WI38 (cell line): ENCODE measurements around the gene PEPD.

Experiments used
- H3K4me3 ChIP-seq: 2 replicates; pipeline ENCODE4 v1.5.1; 2011; ENCODE audit warnings: low read depth, mild to moderate bottlenecking, control low read depth, low read length
- TF ChIP-seq, protein P1 (sequence below): IDR thresholded peaks from 2 replicates; pipeline ENCODE4 v1.5.1; 2012; ENCODE audit warnings: low read depth, mild to moderate bottlenecking, control low read depth, low read length

PEPD gene

DNA sequence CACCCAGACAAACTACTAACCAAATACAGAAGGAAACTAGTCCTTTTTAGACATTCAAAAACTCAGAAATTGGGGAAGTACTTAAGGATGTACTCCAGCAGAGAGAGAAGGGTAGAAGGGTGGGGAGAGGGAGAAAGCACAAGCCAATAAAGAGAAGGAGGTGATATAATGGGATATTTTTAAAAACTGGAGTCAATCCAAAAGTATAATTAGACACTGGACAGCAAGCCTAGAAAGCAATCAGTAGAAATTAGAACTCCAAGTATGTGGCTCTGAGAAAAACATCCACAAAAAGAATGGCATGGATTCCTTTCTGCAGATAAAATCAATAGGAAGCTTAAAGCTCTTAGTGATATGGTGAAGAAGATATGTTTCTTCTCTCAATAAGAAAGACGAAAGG, 55.8 kb downstream of the PEPD start:
- TF ChIP-seq, protein P1, sequence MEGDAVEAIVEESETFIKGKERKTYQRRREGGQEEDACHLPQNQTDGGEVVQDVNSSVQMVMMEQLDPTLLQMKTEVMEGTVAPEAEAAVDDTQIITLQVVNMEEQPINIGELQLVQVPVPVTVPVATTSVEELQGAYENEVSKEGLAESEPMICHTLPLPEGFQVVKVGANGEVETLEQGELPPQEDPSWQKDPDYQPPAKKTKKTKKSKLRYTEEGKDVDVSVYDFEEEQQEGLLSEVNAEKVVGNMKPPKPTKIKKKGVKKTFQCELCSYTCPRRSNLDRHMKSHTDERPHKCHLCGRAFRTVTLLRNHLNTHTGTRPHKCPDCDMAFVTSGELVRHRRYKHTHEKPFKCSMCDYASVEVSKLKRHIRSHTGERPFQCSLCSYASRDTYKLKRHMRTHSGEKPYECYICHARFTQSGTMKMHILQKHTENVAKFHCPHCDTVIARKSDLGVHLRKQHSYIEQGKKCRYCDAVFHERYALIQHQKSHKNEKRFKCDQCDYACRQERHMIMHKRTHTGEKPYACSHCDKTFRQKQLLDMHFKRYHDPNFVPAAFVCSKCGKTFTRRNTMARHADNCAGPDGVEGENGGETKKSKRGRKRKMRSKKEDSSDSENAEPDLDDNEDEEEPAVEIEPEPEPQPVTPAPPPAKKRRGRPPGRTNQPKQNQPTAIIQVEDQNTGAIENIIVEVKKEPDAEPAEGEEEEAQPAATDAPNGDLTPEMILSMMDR, result no peak
- H3K4me3 ChIP-seq, result no peak overlapping the region

DNA sequence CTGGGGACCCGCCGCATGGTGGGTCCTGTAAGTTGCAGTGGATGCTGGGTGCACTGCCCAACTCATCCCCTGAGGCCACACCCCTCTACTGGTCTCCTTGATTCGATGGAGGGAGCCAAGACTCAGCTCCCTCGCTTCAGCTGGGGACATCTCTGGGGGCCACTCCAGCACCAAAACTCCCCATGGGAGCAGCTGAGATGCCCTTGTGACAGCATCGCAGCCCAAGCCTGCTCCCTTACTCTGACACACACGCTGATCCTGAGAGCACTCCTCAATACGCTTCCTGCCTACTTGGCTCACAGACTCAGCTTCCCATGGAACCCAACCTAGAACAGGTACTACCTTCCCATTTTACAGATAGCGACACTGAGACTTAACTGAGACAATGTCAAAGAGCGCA, 56.2 kb downstream of the PEPD start:
- TF ChIP-seq, protein P1, result no peak

DNA sequence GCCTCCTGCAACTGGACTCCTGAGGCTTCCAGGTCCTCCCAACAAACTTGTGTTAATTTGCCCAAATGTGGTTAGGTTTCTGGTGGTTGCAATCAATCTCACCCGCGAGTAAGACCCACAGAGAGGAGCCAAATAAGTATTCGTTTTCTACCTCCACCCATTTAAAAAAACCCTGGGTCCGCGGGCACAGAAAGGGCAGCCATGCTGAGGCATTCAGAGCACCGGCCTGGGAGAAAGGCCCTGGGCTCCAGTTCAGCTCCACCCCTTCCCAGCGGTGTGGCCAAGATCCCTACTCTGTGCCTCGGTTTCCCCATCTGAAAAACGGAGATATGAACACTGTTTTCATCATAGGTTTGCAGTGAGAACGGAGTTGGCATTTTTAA, 56.9 kb downstream of the PEPD start:
- TF ChIP-seq, protein P1, result no peak
- H3K4me3 ChIP-seq, result no peak overlapping the region

More for the DNA sequence above, 56.2 kb downstream of the PEPD start:
- no peak overlapping the region for H3K4me3 ChIP-seq

DNA sequence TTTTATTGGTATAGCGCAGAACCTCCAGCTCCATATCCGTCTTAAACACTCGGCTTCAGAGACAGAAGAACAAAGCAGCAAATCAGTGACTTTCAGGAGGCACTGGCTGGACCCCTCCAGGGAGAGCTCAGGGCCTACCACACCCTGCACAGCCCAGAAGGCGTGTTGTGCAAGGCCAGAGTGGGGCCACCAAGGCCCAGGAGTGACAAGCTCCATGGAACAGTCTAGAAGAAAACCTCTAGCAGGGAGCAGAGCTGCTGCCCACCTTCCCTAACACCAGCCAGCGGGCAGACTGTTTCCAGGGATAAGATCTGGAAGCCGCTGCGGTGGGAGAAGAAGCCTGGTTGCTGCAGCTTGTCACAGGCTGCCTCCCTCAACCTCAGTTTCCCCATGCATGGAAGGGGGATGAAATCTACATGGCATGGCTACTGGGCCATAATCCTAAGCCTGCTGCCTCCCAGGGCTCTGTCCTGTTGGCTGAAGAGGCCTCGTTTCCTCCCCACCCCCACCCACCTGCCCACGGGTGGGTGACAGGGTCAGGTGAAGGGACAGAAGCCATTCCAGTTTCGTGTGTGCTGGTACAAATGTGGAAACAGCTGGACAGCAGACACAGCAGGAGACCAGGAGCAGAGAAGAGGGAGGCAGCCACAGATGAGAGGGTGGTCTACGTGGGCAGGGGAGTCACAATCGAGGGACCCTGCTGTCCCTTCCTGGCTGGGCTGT, 57.4 kb downstream of the PEPD start:
- no peak overlapping the region for H3K4me3 ChIP-seq
- TF ChIP-seq, protein P1, result no peak

DNA sequence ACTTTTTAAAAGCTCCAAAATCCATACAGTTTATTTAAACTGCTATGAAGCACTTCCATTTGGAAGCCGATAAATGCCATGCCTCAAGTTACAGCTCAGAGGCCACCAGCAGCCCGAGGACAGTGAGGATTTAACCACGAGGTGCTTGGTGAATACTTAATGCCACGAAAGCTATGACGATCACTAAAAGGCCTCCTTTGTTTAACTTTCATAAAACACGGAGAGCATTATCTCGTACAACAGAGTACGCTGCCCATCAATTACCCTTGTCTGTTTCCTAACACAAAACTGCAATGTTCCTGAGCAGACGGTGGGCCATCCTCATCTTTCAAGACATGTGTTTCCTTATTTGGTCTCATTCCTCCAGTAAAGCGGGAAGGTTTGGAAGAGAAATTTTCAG, 58.4 kb downstream of the PEPD start:
- no peak overlapping the region for H3K4me3 ChIP-seq
- TF ChIP-seq, protein P1, result no peak

DNA sequence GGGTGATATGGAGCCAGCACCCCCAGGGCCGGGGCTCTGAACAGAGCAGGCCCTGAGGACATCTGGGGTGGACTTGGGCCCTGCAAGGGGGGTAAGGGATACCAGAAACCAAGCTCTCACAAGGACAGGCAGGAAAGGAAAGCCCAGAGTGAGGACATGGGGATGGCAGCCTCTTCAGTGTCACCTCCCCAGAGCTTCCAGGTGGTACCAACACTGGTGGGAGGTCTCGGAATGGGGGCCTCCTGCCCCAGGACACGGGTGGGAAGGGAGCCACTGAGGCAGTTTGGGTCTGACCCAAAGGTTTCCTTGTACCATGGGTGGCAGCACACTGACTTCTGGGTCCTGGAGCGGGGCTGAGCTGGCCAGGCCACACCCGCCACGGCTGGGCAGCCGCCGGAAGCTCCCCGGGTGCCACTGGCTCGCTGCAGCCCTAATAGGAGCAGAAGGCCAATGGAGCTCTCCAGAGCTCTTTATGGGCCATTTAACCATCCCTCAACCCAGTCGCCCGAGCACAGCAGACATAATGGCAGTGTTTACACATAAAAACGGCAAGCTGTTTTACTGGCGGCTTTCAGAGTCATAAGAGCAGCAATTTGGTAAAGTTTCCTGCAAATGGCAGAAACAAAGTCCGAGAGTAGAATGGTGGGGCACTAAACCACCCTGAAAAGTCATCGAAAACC, 59.3 kb downstream of the PEPD start:
- no peak overlapping the region for H3K4me3 ChIP-seq
- TF ChIP-seq, protein P1, result no peak

DNA sequence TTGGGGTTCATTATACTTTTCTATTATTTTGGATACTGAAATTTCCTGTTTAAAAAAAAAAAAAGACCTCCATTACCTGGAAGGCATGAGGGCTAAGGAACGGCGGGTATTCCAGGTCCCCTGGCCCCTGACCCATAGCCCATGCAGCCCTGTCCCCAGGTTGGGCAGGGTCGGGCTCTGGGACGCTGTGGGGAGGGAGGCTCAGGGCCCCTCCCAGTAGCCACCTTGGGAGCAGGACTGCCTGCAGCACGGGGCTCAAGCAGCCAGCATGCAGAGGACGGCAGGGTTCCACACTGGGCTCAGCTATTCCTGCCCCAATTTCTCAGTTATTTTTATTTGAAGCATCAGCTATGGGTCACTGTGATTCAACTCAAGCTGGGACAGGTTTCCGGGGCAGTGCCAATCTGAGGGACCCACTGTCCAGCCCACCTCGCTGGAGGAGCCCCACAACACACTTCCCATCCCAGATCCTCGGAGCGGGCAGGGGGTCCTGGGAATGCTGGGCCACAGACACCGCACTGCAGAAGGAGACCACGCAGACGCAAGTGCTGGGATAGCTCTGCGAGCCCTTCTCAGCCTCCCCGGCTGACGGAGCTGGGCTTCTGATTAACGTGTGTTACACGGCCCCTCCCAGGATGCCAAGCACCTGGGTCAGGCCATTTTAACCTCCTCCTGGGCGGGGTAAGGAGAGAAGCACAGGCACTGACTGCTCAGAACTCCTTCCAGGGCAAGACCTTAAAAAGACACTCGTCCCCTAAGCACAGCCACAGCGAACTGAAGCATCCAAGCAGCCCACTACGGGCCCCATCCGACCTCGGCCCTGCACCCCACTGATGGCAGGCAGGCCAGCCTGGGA, 60.1 kb downstream of the PEPD start:
- TF ChIP-seq, protein P1, result no peak
- H3K4me3 ChIP-seq, result no peak overlapping the region
